Mammary epithelial cell (primary cell): Measurements from ENCODE around the gene FCRL2.

Source experiments
- EZH2 ChIP-seq: IDR thresholded peaks from 2 replicates; pipeline ENCODE4 v1.6.1; 2012; ENCODE audit warnings: low read length, inconsistent platforms, borderline replicate concordance
- TF ChIP-seq, protein P1 (sequence below), 2 donors: IDR thresholded peaks in 1 of 2; conservative IDR thresholded peaks in 1 of 2; 2 replicates each; pipeline ENCODE4 v1.5.1; 2011 to 2012; ENCODE audit warnings: inconsistent platforms in 2 of 2, low read length in 2 of 2, mild to moderate bottlenecking in 2 of 2, control low read depth in 1 of 2, low read depth in 1 of 2; ENCODE audit not compliant: insufficient read depth in 1 of 2; ENCODE audit errors: extremely low read depth in 1 of 2

DNA sequence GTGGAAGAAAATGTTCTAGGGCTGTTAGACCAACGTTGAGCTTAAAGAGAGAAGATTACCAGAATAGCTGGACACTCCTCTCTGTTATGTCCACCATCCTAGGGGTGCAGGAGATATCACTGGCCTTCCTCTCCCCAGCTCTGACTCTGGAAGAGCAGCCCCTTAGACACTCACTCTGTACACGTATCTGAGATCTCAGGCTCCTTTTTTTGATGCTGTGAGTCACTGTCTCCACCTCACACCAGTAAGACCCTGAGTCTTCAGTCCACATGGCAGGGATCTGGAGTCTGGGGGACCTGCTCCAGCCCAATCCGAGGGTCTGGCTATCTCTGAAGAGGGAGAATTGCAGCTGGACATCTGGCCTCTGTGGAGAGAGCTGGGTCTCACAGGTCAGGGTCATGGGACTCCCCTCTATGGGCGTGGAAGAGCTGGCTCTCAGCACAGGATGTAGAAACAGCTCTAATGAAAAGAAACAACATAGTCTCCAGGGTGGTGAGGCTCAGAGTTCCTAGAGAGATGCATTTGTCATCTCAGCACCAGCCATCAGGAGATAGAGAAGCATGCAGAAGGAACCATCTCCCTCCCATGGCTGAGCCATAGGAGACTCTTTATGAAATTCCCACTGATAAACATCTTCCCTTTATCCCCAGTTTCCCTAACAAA, 79.8 kb downstream of the FCRL2 start:
- TF ChIP-seq EZH2 = no peak
- TF ChIP-seq, protein P1, sequence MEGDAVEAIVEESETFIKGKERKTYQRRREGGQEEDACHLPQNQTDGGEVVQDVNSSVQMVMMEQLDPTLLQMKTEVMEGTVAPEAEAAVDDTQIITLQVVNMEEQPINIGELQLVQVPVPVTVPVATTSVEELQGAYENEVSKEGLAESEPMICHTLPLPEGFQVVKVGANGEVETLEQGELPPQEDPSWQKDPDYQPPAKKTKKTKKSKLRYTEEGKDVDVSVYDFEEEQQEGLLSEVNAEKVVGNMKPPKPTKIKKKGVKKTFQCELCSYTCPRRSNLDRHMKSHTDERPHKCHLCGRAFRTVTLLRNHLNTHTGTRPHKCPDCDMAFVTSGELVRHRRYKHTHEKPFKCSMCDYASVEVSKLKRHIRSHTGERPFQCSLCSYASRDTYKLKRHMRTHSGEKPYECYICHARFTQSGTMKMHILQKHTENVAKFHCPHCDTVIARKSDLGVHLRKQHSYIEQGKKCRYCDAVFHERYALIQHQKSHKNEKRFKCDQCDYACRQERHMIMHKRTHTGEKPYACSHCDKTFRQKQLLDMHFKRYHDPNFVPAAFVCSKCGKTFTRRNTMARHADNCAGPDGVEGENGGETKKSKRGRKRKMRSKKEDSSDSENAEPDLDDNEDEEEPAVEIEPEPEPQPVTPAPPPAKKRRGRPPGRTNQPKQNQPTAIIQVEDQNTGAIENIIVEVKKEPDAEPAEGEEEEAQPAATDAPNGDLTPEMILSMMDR (conservative IDR thresholded peaks at IDR 0.05 in 1 of 2, IDR thresholded peaks at IDR 0.05 in 1 of 2; ENCODE audit: extremely low read depth in 1 of 2, insufficient read depth in 1 of 2, low read depth in 1 of 2, low read length in 2 of 2) = no peak
